NCI-H2029 (cell line): ENCODE results near the gene CACNA2D4.
A peak's percentile ranks its signal among the peaks of the same experiment; 100 is the strongest.

Experiments used
- DNase-seq: peaks from one replicate; lab custom pipeline; 2025; lab: John Stamatoyannopoulos, UW

CACNA2D4 gene

DNA sequence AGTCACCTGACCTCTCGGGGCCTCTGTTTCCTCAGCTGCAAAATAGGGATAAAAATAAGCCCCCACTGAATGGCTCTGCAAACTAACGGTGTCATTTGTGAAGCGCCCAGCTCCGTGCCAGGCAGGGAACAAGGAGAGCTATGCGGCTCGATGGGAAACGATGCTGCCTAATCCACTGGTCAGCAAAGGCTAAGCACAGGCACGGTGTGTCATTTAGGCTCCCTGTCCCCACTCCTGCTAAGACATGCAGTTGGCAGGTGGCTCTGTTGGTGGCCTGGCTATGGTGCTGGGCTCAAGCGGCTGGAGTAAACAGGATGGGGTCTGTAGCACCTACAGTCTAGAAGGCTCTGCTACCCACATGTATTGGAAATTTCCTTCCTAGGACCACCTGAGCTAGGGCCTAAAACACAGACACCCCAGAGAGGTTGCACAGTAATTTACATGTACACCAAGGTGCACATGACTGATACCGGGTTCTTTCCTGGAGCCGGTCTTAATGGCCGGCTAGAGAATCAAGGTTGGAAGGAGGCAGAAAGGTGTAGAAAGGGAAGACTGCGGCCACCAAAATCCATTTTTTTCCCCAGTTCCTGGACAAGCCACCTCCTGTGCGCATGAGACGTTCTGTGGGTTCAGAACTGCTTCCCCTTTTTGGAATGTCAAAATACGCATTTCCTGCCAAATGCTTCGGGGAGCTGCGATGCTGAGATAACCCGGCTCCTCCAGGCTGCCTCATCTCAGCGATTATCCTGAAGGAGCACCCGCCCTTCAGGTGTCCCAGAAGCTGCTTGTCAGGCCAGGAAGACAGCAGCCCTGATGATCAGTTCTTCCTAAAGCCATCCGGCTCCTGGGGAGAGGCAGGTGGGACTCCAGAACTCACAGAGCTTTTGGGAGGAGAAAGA lies 1.0 kb downstream of the CACNA2D4 start:
- no peak for DNase-seq

GRCh38 chr12:1916371-1917171 lies 1.9 kb downstream of the CACNA2D4 start:
- peak; percentile 21 for DNase-seq

DNA sequence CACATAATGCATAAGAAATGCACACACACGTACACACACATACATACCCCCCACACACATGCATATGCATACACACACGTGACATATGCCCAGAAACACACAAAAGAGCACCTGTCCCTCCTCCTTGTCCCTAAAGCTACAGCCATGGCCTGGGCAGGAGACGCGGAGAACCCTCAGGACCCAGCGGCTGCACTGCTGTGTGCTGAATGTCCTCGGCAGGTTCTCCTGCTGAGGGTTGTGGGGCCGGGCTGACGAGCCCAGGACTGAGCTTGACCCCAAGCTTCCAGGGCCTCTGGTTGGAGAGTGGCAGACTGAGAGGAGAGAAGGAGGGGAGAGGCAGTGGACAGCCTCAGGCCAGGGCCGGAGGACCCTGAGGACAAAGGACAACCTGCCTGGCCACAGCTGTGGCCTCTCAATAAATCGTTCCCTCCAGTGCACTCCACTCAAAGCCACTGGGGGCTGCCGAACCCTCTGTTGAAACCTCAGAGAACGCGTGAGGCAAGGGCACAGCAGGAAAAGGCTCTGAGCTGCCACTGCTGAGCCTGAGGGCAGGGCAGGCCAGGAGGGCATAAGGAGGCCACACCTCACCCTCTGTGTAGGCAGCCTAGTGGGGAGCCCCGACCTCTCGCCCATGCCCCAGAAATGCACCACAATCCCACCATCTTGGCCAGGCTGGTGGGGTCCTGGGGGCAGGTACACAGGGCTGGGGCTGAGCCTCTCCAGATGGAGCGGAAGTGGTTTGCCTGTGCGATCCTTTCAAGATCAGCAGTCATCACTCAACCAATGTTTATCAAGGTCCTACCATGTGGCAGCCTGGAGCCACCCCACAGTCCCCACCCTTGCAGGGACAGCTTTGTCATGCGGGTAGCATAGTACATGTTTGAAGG lies 3.1 kb downstream of the CACNA2D4 start:
- DNase-seq, result no peak

GRCh38 chr12:1914114-1914911 lies 4.1 kb downstream of the CACNA2D4 start:
- DNase-seq, result no peak

GRCh38 chr12:1913377-1914113 lies 4.9 kb downstream of the CACNA2D4 start:
- DNase-seq, result no peak

GRCh38 chr12:1912580-1913376 lies 5.7 kb downstream of the CACNA2D4 start:
- DNase-seq, result no peak

- peak; percentile 59 for DNase-seq
Measured at GRCh38 chr12:1911598-1912575, 6.6 kb downstream of the CACNA2D4 start.

- DNase-seq, result no peak
Measured at GRCh38 chr12:1910468-1910867, 8.0 kb downstream of the CACNA2D4 start.

- DNase-seq, result no peak
Measured at GRCh38 chr12:1908758-1909157, 9.7 kb downstream of the CACNA2D4 start.

GRCh38 chr12:1907652-1908611 lies 10.5 kb downstream of the CACNA2D4 start:
- peak; percentile 59 for DNase-seq

DNA sequence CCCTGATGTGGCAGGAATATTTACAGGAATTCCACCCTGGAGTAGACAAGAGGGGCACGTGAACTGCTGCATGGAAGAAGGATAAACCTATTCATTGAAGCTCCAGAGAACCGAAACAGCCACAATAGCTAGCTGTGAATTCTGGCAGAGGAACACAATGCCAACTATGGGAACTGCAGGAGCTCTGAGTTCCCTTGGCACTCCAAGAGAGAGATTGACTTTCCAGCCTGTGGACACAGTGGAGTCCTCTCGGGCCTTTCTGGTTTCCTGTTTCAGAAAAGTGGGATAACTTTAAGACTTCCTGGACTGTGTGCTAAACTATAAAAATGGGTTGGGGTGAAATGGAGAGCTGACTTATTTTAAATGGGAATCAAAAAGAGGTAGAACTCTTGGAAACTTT lies 11.9 kb downstream of the CACNA2D4 start:
- no peak for DNase-seq

GRCh38 chr12:1904875-1905274 lies 13.6 kb downstream of the CACNA2D4 start:
- no peak for DNase-seq

GRCh38 chr12:1896964-1897363 lies 21.5 kb downstream of the CACNA2D4 start:
- DNase-seq, result no peak

GRCh38 chr12:1890810-1891209 lies 27.6 kb downstream of the CACNA2D4 start:
- DNase-seq, result no peak

- DNase-seq, result no peak
Measured at GRCh38 chr12:1890119-1890703, 28.2 kb downstream of the CACNA2D4 start.

GRCh38 chr12:1888923-1889322 lies 29.5 kb downstream of the CACNA2D4 start:
- DNase-seq, result no peak
